Pancreas (tissue), 10 donors: ENCODE data around the gene ATP5PD. TPM values are rescaled to one million over a fixed set of nuclear protein-coding genes. Genes with fewer than 3 reads are reported as not detected.
A peak's percentile ranks its signal among the peaks of the same experiment; 100 is the strongest.

Experiments
- ATAC-seq, 4 donors: fragments of 200-7000 bp; cut with Tn5 transposase; one replicate each; pipeline versions ENCODE4 v1.8.0 to v1.9.1; 2020; ENCODE audit warnings: mild to moderate bottlenecking in 4 of 4, moderate library complexity in 4 of 4
- DNase-seq, 6 donors: peaks; one replicate each; pipeline ENCODE4 v3.0.0-alpha.2; 2020
- FAIRE-seq: peaks from 2 replicates; lab custom pipeline; 2012; peaks lifted over from hg19 to GRCh38; lab: Jason Lieb, UNC
- H3K27ac ChIP-seq, 4 donors: fragments of 200-600 bp; sonication (generic); 1 replicate in 3 of 4; 2 replicates in 1 of 4; pipeline versions ENCODE4 v1.5.0 to v1.8.0; 2020
- H3K27me3 ChIP-seq, 4 donors: fragments of 200-600 bp; one replicate each; pipeline ENCODE4 v1.8.0; 2021
- H3K36me3 ChIP-seq, 3 donors: fragments of 200-600 bp; sonication (generic) in 1 of 3; one replicate each; pipeline versions ENCODE4 v1.5.0 to v1.8.0; 2020 to 2021
- H3K4me1 ChIP-seq, 3 donors: fragments of 200-600 bp; one replicate each; pipeline ENCODE4 v1.8.0; 2021
- H3K4me3 ChIP-seq, 4 donors: fragments of 200-600 bp; sonication (generic) in 2 of 4; one replicate each; pipeline versions ENCODE4 v1.5.0 to v1.8.0; 2020 to 2021
- H3K9me3 ChIP-seq, 4 donors: fragments of 200-600 bp; one replicate each; pipeline ENCODE4 v1.8.0; 2021
- CTCF ChIP-seq, 4 donors: fragments of 200-600 bp; sonication (generic) in 3 of 4; IDR thresholded peaks; one replicate each; pipeline versions ENCODE4 v1.5.0 to v1.8.0; 2021; ENCODE audit warnings: antibody characterized with exemption in 4 of 4
- WGBS, 2 donors: extraction: QIAGEN DNeasy Blood & Tissue Kit; methylation state at CpG; one replicate each; pipeline ENCODE4 v1.1.7; 2013; 5-methylcytosine and 5-hydroxymethylcytosine counted together
- intact Hi-C, 3 donors: fragments of 100-400 bp; cut with DNase I; formaldehyde crosslinking; loops; one replicate each; pipeline versions ENCODE4 v1.11.1 to v1.14.2; 2022
- polyA plus RNA-seq, 2 donors: library from polyadenylated mRNA; stranded (reverse); fragments of 200-250 nt; gene quantifications; one replicate each; pipeline ENCODE4 v1.2.3, GENCODE V29; 2013
- total RNA-seq, 6 donors: library from RNA; stranded (reverse); fragmentation: NEBNext Ultra II Directional in 4 of 6; extraction: Animal tissue kit (Norgen Biotek cat#: 25700) in 4 of 6; gene quantifications; one replicate each; pipeline versions ENCODE4 v1.2.1 to v1.2.4, GENCODE V29; 2021 to 2023
- donor health status: healthy with polysubstance abuse.
- donor health status: DM: no; HTN: no; CAD: no; lungs with moderate emphysema.
- donor health status: DM: no; HTN: no; CAD: no.
- donor health status: control.
- donor health status: control.
- donor health status: Bipolar disorder and iron deficiency.
- donor health status: DM: yes; HTN: yes; CAD: no.
- donor health status: DM: no; HTN: no; CAD: no.
- donor health status: DM: no; HTN: no; CAD: no.
- donor health status: DM: yes; HTN: yes; CAD: no.

The ATP5PD gene
- total and polyA plus RNA-seq, 8 donors, result 81.6 to 229 (median 110) TPM

GRCh38 chr17:75034236-75034908 lies 12.4 kb downstream of the ATP5PD start:
- H3K4me1 ChIP-seq, result peaks cover 0 to 12% (median 0%) of the 10 kb centered on the region in 3 donors
- no peaks in the 10 kb centered on the region for H3K9me3 ChIP-seq
- ATAC-seq (peak; percentile 79 to 85 (median 82)), FAIRE-seq (no peak), DNase-seq (peak; percentile 81 to 96 (median 92))
- intact Hi-C loops, result no loop called here
- no peaks in the 10 kb centered on the region for H3K27me3 ChIP-seq
- H3K36me3 ChIP-seq, result peaks cover 0 to 14% (median 6%) of the 10 kb centered on the region in 3 donors
- no peak for TF ChIP-seq CTCF (IDR thresholded peaks at IDR 0.05)
- 1% methylated on average over 43 of the region's 43 CpGs for WGBS, 2 donors
- H3K27ac ChIP-seq, result peak overlapping the region; percentile 76 to 88 (median 80)
- peak overlapping the region; percentile 44 to 60 (median 48) for H3K4me3 ChIP-seq

GRCh38 chr17:75033346-75034235 lies 13.2 kb downstream of the ATP5PD start:
- 0 to 1% methylated on average over 34 to 36 of the region's 36 CpGs for WGBS, 2 donors
- H3K4me3 ChIP-seq, result peak overlapping the region; percentile 44 to 60 (median 48)
- FAIRE-seq, result no peak
- peak; percentile 69 to 79 (median 74) for ATAC-seq
- DNase-seq, result peak; percentile 87 to 99 (median 96)
- TF ChIP-seq CTCF (IDR thresholded peaks at IDR 0.05), result no peak
- intact Hi-C loops, result no loop called here
- peak overlapping the region; percentile 76 to 88 (median 80) for H3K27ac ChIP-seq
- peaks cover 0 to 12% (median 0%) of the 10 kb centered on the region in 3 donors for H3K4me1 ChIP-seq
- no peaks in the 10 kb centered on the region for H3K27me3 ChIP-seq
- H3K9me3 ChIP-seq, result no peaks in the 10 kb centered on the region
- peaks cover 0 to 6% (median under 1%) of the 10 kb centered on the region in 3 donors for H3K36me3 ChIP-seq

DNA sequence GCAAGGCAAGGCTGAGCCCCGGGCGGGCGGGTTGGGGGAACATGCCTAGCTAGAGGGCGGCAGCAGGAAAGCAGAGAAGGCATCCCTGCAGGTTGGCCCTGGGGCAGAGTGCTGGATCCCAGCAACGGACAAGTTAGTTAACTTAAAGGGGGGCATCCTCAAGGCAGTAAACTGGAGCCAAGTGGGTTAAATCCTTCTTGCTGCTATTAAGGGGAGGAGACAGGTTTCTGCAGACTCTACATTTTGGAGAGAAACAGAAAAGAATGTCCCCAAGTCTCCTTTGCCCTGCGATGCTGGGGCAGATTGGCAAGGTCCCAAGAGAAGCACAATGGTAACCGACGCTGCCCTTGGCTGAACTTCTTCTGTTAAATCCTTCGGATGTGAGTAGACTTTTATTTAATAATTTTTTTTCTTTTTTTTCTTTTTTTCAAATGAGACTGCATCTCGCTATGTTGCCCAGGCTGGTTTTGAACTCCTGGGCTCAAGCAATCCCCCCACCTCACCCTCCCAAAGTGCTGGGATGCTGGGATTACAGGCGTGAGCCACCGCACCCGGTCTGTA lies 14.0 kb downstream of the ATP5PD start:
- Histone ChIP-seq H3K9me3 (no peaks in the 10 kb centered on the region), H3K36me3 (no peaks in the 10 kb centered on the region), H3K27me3 (no peaks in the 10 kb centered on the region), H3K4me3 (peak overlapping the region in 1 of 4 donors; percentile 46), H3K27ac (no peak overlapping the region), H3K4me1 (peaks cover 0 to 12% (median 0%) of the 10 kb centered on the region in 3 donors)
- intact Hi-C loops, result no loop called here
- 10 to 19% methylated on average over 13 of the region's 13 CpGs for WGBS, 2 donors
- TF ChIP-seq CTCF (IDR thresholded peaks at IDR 0.05), result no peak
- FAIRE-seq (no peak), DNase-seq (peak in 2 of 6 donors; percentile 36 to 58), ATAC-seq (no peak)

DNA sequence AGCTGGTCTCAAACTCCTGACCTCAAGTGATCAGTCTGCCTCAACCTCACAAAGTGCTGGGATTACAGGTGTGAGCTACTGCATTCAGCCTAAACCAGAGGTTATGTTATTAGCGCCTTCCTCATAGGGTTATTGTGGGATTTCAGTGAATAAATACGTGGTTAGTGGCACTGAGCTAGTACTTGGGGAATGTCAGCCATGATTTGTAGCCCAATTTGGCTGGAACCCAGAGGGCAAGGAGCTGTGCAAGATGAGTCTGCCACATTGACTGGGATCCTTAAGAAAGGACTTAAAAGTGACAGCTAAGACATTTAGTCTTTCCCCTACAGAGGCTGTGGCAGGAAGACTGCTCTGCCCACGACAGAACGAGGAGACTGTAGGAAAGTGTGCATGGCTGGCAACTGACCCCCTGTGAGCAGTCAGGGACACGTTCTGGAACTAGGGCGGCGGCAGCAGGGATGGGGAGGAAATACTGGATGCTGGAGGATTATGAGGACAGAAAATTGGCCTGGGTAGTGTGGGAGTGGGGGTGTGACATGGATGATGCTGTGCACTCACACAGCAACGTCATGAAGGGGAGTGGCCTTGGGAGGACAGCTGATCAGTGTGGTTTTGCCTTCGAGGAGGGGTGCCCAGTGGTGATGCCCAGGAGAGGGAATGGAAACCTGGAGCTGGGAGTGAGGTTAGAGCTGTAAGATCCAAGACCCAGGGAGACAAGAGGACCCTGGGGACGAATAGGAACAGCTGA lies 14.6 kb downstream of the ATP5PD start:
- FAIRE-seq (no peak), DNase-seq (peak in 4 of 6 donors; percentile 38 to 70 (median 59)), ATAC-seq (peak in 1 of 4 donors; percentile 11)
- no peak overlapping the region for H3K27ac ChIP-seq
- H3K4me1 ChIP-seq, result peaks cover 0 to 12% (median 0%) of the 10 kb centered on the region in 3 donors
- H3K9me3 ChIP-seq, result no peaks in the 10 kb centered on the region
- H3K27me3 ChIP-seq, result no peaks in the 10 kb centered on the region
- intact Hi-C loops, result no loop called here
- no peaks in the 10 kb centered on the region for H3K36me3 ChIP-seq
- no peak for TF ChIP-seq CTCF (IDR thresholded peaks at IDR 0.05)
- 24 to 32% methylated on average over 10 of the region's 10 CpGs for WGBS, 2 donors
- H3K4me3 ChIP-seq, result peak overlapping the region in 1 of 4 donors; percentile 15
